DND-41 (cell line): Measurements from ENCODE around the gene CEMIP2.
A peak's percentile ranks its signal among the peaks of the same experiment; 100 is the strongest.

Experiments
- ATAC-seq: fragments of 200-7000 bp; cut with Tn5 transposase; 3 replicates; pipeline ENCODE4 v1.9.1; 2021; ENCODE audit warnings: low read depth; ENCODE audit not compliant: insufficient read depth
- DNase-seq: peaks from one replicate; pipeline ENCODE4 v3.0.0-alpha.2; 2020
- H2AFZ ChIP-seq: 2 replicates; pipeline ENCODE4 v1.6.0; 2012; ENCODE audit warnings: low read depth, low read length
- H3K27ac ChIP-seq: 2 replicates; pipeline ENCODE4 v1.5.1; 2012; ENCODE audit warnings: low read length, inconsistent platforms
- H3K27me3 ChIP-seq: fragments of 200-600 bp; sonication (generic); 2 replicates; pipeline ENCODE4 v1.6.0; 2012; ENCODE audit warnings: low read length, mild to moderate bottlenecking, inconsistent platforms; ENCODE audit not compliant: insufficient read depth, poor library complexity
- H3K36me3 ChIP-seq: 2 replicates; pipeline ENCODE4 v1.5.1; 2012; ENCODE audit warnings: low read length, inconsistent platforms; ENCODE audit not compliant: insufficient read depth
- H3K4me1 ChIP-seq: 2 replicates; pipeline ENCODE4 v1.5.1; 2012; ENCODE audit warnings: mild to moderate bottlenecking, low read length; ENCODE audit not compliant: insufficient read depth
- H3K4me2 ChIP-seq: 2 replicates; pipeline ENCODE4 v1.6.0; 2012; ENCODE audit warnings: mild to moderate bottlenecking, moderate library complexity, low read length, inconsistent platforms; ENCODE audit not compliant: insufficient read depth
- H3K4me3 ChIP-seq, 2 experiments: fragments of 200-600 bp in 1 of 2; shearing (Covaris generic) in 1 of 2; 2 replicates each; pipeline ENCODE4 v1.5.1; 2012 to 2016; ENCODE audit warnings: inconsistent platforms in 2 of 2, low read length in 2 of 2, mild to moderate bottlenecking in 2 of 2, low read depth in 1 of 2, moderate library complexity in 1 of 2
- H3K79me2 ChIP-seq: 2 replicates; pipeline ENCODE4 v1.6.0; 2012; ENCODE audit warnings: low read length, inconsistent platforms; ENCODE audit not compliant: insufficient read depth
- H3K9ac ChIP-seq: 2 replicates; pipeline ENCODE4 v1.6.0; 2012; ENCODE audit warnings: low read depth, mild to moderate bottlenecking, inconsistent platforms, low read length, moderate library complexity
- H3K9me3 ChIP-seq: 2 replicates; pipeline ENCODE4 v1.5.1; 2012; ENCODE audit warnings: low read length, moderate library complexity, mild to moderate bottlenecking, inconsistent platforms; ENCODE audit not compliant: insufficient read depth, severe bottlenecking
- H4K20me1 ChIP-seq: 2 replicates; pipeline ENCODE4 v1.6.0; 2012; ENCODE audit warnings: low read length; ENCODE audit not compliant: insufficient read depth
- CTCF ChIP-seq: IDR thresholded peaks from 2 replicates; pipeline ENCODE4 v1.5.1; 2012; ENCODE audit warnings: borderline replicate concordance, low read length, moderate library complexity, mild to moderate bottlenecking; ENCODE audit not compliant: poor library complexity, severe bottlenecking; ENCODE audit errors: extremely low read depth
- EZH2 ChIP-seq: IDR thresholded peaks from 3 replicates; pipeline ENCODE4 v1.6.1; 2012; ENCODE audit warnings: borderline replicate concordance, low read depth, mild to moderate bottlenecking, moderate library complexity, low read length, inconsistent platforms; ENCODE audit not compliant: severe bottlenecking

Gene CEMIP2

GRCh38 chr9:71647094-71647591 lies 121.2 kb downstream of the CEMIP2 start:
- Histone ChIP-seq H2AFZ (no peak overlapping the region; the same call in 1 of the 2 replicates), H3K79me2 (no peaks in the 10 kb centered on the region), H3K4me2 (peak overlapping the region; percentile 59), H4K20me1 (no peaks in the 10 kb centered on the region), H3K4me1 (peaks cover 29% of the 10 kb centered on the region), H3K9ac (no peak overlapping the region), H3K4me3 (peak overlapping the region in 1 of 2 experiments; percentile 43; a peak in 2 of 4 replicates), H3K36me3 (no peaks in the 10 kb centered on the region), H3K27me3 (no peaks in the 10 kb centered on the region), H3K27ac (peak overlapping the region; percentile 13), H3K9me3 (no peaks in the 10 kb centered on the region)
- ATAC-seq (peak; percentile 91), DNase-seq (peak; percentile 67)
- TF ChIP-seq CTCF = no peak

GRCh38 chr9:71646131-71646530 lies 122.2 kb downstream of the CEMIP2 start:
- H3K9me3 ChIP-seq = no peaks in the 10 kb centered on the region
- H3K4me2 ChIP-seq = no peak overlapping the region
- H3K36me3 ChIP-seq = no peaks in the 10 kb centered on the region
- H3K4me3 ChIP-seq = no peak overlapping the region
- no peak overlapping the region for H3K9ac ChIP-seq
- no peak overlapping the region for H2AFZ ChIP-seq
- TF ChIP-seq CTCF = no peak
- no peak for TF ChIP-seq EZH2
- no peak for ATAC-seq
- peaks cover 29% of the 10 kb centered on the region for H3K4me1 ChIP-seq
- H3K27ac ChIP-seq = no peak overlapping the region
- H3K27me3 ChIP-seq = no peaks in the 10 kb centered on the region
- no peaks in the 10 kb centered on the region for H4K20me1 ChIP-seq
- DNase-seq = no peak
- H3K79me2 ChIP-seq = no peaks in the 10 kb centered on the region

GRCh38 chr9:71644819-71645362 lies 123.4 kb downstream of the CEMIP2 start:
- ATAC-seq = no peak

More at GRCh38 chr9:71644819-71645362, 123.4 kb downstream of the CEMIP2 start:
- no peak overlapping the region for H3K4me2 ChIP-seq
- no peak overlapping the region for H3K4me3 ChIP-seq
- H3K36me3 ChIP-seq = no peaks in the 10 kb centered on the region
- H3K79me2 ChIP-seq = no peaks in the 10 kb centered on the region
- H3K27me3 ChIP-seq = no peaks in the 10 kb centered on the region
- no peak for DNase-seq
- no peaks in the 10 kb centered on the region for H4K20me1 ChIP-seq
- H2AFZ ChIP-seq = no peak overlapping the region
- H3K4me1 ChIP-seq = peaks cover 29% of the 10 kb centered on the region
- no peak for TF ChIP-seq EZH2
- TF ChIP-seq CTCF = no peak
- no peaks in the 10 kb centered on the region for H3K9me3 ChIP-seq
- no peak overlapping the region for H3K9ac ChIP-seq
- H3K27ac ChIP-seq = no peak overlapping the region
